Loucy (cell line): ENCODE measurements around the gene CCDC88C.

Source experiments
- H2AFZ ChIP-seq: fragments of 200-600 bp; sonication (generic); 2 replicates; pipeline ENCODE4 v1.6.0; 2016; ENCODE audit warnings: antibody characterized with exemption, mild to moderate bottlenecking, low read length, moderate library complexity
- H3F3A ChIP-seq: fragments of 200-600 bp; 2 replicates; pipeline ENCODE4 v1.6.0; 2016; ENCODE audit warnings: antibody characterized with exemption, low read depth, mild to moderate bottlenecking
- H3K27me3 ChIP-seq: fragments of 200-600 bp; sonication (generic); 2 replicates; pipeline ENCODE4 v1.6.1; 2014; ENCODE audit warnings: low read length, mild to moderate bottlenecking; ENCODE audit not compliant: insufficient read depth, poor library complexity, severe bottlenecking
- H3K36me3 ChIP-seq: fragments of 200-600 bp; sonication (generic); 2 replicates; pipeline ENCODE4 v1.6.1; 2016; ENCODE audit warnings: low read length; ENCODE audit not compliant: insufficient read depth
- H3K4me1 ChIP-seq: fragments of 200-600 bp; sonication (generic); 2 replicates; pipeline ENCODE4 v1.5.1; 2014; ENCODE audit warnings: low read length, mild to moderate bottlenecking; ENCODE audit not compliant: insufficient read depth, poor library complexity, severe bottlenecking
- H3K4me2 ChIP-seq: fragments of 200-600 bp; sonication (generic); 2 replicates; pipeline ENCODE4 v1.6.0; 2014; ENCODE audit warnings: antibody characterized with exemption, low read length, low read depth, mild to moderate bottlenecking; ENCODE audit not compliant: poor library complexity, severe bottlenecking
- H3K4me3 ChIP-seq: fragments of 200-600 bp; sonication (generic); 2 replicates; pipeline ENCODE4 v1.5.1; 2014; ENCODE audit warnings: low read length, mild to moderate bottlenecking, mixed read lengths; ENCODE audit not compliant: poor library complexity, severe bottlenecking
- H3K79me2 ChIP-seq: fragments of 200-600 bp; sonication (generic); 2 replicates; pipeline ENCODE4 v1.6.1; 2014; ENCODE audit warnings: low read length; ENCODE audit not compliant: insufficient read depth
- H3K9ac ChIP-seq: fragments of 200-600 bp; sonication (generic); 2 replicates; pipeline ENCODE4 v1.6.0; 2014; ENCODE audit warnings: mild to moderate bottlenecking, low read depth, low read length, moderate library complexity; ENCODE audit not compliant: poor library complexity, severe bottlenecking
- H3K9me2 ChIP-seq: fragments of 200-600 bp; sonication (generic); replicated peaks from 2 replicates; pipeline ENCODE4 v1.6.1; 2016; ENCODE audit warnings: low read depth, low read length, mixed read lengths
- H3K9me3 ChIP-seq: fragments of 200-600 bp; sonication (generic); 2 replicates; pipeline ENCODE4 v1.6.1; 2014; ENCODE audit warnings: mild to moderate bottlenecking, antibody characterized with exemption, low read length, low read depth; ENCODE audit not compliant: insufficient read depth
- H4K20me1 ChIP-seq: fragments of 200-600 bp; sonication (generic); 2 replicates; pipeline ENCODE4 v1.6.0; 2014; ENCODE audit warnings: antibody characterized with exemption, low read length, mild to moderate bottlenecking; ENCODE audit not compliant: insufficient read depth, poor library complexity, severe bottlenecking
- CTCF ChIP-seq: fragments of 200-600 bp; sonication (generic); conservative IDR thresholded peaks from 2 replicates; pipeline ENCODE4 v1.5.1; 2014; ENCODE audit warnings: mild to moderate bottlenecking, antibody characterized with exemption, low read length
- EZH2phosphoT487 ChIP-seq: fragments of 200-600 bp; IDR thresholded peaks from 2 replicates; pipeline ENCODE4 v1.6.1; 2018; ENCODE audit warnings: antibody characterized with exemption, mild to moderate bottlenecking, moderate library complexity, borderline replicate concordance

Gene CCDC88C

GRCh38 chr14:91346838-91347173, 70.8 kb downstream of the CCDC88C start:
- Histone ChIP-seq H3K79me2 (peaks cover 81% of the 10 kb centered on the region), H3K9me2 (no peaks in the 10 kb centered on the region), H3K4me3 (no peak overlapping the region), H3K4me1 (peaks cover 19% of the 10 kb centered on the region), H3K36me3 (peaks cover 28% of the 10 kb centered on the region; the same call in 1 of the 2 replicates), H3F3A (no peaks in the 10 kb centered on the region), H3K9ac (no peak overlapping the region), H4K20me1 (peaks cover 57% of the 10 kb centered on the region), H3K9me3 (no peaks in the 10 kb centered on the region), H2AFZ (no peak overlapping the region), H3K4me2 (peak overlapping the region; percentile 11), H3K27me3 (no peaks in the 10 kb centered on the region)
- TF ChIP-seq CTCF (no peak), EZH2phosphoT487 (no peak)

- Histone ChIP-seq H3F3A (no peaks in the 10 kb centered on the region), H3K27me3 (no peaks in the 10 kb centered on the region), H3K4me3 (no peak overlapping the region), H3K9ac (no peak overlapping the region), H3K9me3 (no peaks in the 10 kb centered on the region), H2AFZ (no peak overlapping the region), H4K20me1 (peaks cover 32% of the 10 kb centered on the region), H3K4me2 (no peak overlapping the region), H3K36me3 (peaks cover 44% of the 10 kb centered on the region; the same call in 1 of the 2 replicates), H3K4me1 (peaks cover 11% of the 10 kb centered on the region), H3K79me2 (peaks cover 54% of the 10 kb centered on the region), H3K9me2 (no peaks in the 10 kb centered on the region)
- no peak for TF ChIP-seq CTCF
- TF ChIP-seq EZH2phosphoT487 = no peak
These were observed 73.5 kb downstream of the CCDC88C start for GRCh38 chr14:91344096-91344495.

DNA sequence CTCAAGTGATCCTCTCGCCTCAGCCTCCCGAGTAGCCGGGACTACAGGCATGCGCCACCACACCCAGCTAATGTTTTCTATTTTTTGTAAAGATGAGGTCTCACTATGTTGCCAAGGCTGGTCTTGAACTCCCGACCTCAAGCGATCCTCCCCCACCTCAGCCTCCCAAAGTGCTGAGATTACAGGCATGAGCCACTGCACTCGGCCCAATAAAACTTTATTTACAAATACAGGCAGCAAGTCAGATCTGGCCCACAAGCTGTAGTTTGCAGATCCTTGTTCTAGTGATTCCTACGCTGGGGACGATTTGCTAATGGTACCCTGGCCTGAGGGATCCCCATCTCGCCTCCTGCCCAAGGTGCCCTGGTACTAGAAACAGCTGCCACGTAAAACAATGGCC, 74.6 kb downstream of the CCDC88C start:
- peaks cover 55% of the 10 kb centered on the region; the same call in 1 of the 2 replicates for H3K36me3 ChIP-seq
- peaks cover 44% of the 10 kb centered on the region for H3K79me2 ChIP-seq
- peaks cover 11% of the 10 kb centered on the region for H3K4me1 ChIP-seq

More for the DNA sequence above, 74.6 kb downstream of the CCDC88C start:
- no peaks in the 10 kb centered on the region for H3K27me3 ChIP-seq
- no peaks in the 10 kb centered on the region for H3K9me3 ChIP-seq
- H3K4me3 ChIP-seq = no peak overlapping the region
- no peak overlapping the region for H3K4me2 ChIP-seq
- TF ChIP-seq EZH2phosphoT487 (no peak), CTCF (no peak)
- H3K9me2 ChIP-seq = no peaks in the 10 kb centered on the region
- H4K20me1 ChIP-seq = peaks cover 23% of the 10 kb centered on the region
- H3K9ac ChIP-seq = no peak overlapping the region
- no peak overlapping the region for H2AFZ ChIP-seq
- H3F3A ChIP-seq = no peaks in the 10 kb centered on the region
